ENCODE measurements around the gene YY2.
"Not testable (repeated sequence)": the region's sequence is repeated elsewhere in the genome, so short reads cannot be mapped to it uniquely, and the experiment has no call there.

DNA sequence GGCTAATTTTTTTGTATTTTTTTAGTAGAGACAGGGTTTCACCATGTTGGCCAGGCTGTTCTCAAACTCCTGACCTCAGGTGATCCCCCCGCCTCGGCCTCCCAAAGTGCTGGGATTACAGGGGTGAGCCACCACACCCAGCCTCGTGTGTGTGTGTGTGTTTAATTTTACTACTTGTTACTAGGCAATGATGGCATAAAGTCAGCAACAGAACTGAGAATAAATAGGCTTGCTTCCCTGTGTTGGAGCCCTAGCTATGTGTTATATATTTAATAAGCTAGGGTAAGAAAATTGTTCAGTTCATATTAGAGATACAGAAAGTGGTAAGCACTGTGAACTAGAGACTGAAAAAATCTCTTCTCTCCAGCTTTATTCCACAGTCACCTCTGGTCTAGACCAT is 18.4 kb downstream of the YY2 start:
- TF ChIP-seq, protein P1, sequence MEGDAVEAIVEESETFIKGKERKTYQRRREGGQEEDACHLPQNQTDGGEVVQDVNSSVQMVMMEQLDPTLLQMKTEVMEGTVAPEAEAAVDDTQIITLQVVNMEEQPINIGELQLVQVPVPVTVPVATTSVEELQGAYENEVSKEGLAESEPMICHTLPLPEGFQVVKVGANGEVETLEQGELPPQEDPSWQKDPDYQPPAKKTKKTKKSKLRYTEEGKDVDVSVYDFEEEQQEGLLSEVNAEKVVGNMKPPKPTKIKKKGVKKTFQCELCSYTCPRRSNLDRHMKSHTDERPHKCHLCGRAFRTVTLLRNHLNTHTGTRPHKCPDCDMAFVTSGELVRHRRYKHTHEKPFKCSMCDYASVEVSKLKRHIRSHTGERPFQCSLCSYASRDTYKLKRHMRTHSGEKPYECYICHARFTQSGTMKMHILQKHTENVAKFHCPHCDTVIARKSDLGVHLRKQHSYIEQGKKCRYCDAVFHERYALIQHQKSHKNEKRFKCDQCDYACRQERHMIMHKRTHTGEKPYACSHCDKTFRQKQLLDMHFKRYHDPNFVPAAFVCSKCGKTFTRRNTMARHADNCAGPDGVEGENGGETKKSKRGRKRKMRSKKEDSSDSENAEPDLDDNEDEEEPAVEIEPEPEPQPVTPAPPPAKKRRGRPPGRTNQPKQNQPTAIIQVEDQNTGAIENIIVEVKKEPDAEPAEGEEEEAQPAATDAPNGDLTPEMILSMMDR (IDR thresholded peaks at IDR 0.05 in 4 of 5, conservative IDR thresholded peaks at IDR 0.05 in 1 of 5), result not testable (repeated sequence)
- TF ChIP-seq POLR2A (IDR thresholded peaks at IDR 0.05), result not testable (repeated sequence)

Measured in gastrocnemius medialis (tissue), 4 donors.